PC-3 (cell line): ENCODE measurements around the gene FOXRED1.

Experiments used
- CTCF ChIP-seq: fragments of 300-600 bp; sonication (generic); conservative IDR thresholded peaks from 2 replicates; pipeline ENCODE4 v1.5.1; 2017; ENCODE audit warnings: antibody characterized with exemption, low read depth, mild to moderate bottlenecking, low read length
- EZH2phosphoT487 ChIP-seq: fragments of 300-600 bp; sonication (generic); IDR thresholded peaks from 2 replicates; pipeline ENCODE4 v1.6.1; 2018; ENCODE audit warnings: mild to moderate bottlenecking, antibody characterized with exemption, low read length, borderline replicate concordance

- TF ChIP-seq CTCF (no peak), EZH2phosphoT487 (no peak)
Observed at GRCh38 chr11:126297004-126297403, 28.1 kb downstream of the FOXRED1 start.
